OCI-LY3 (cell line): ENCODE measurements around the gene IMMT.

Source experiments
- EZH2phosphoT487 ChIP-seq: fragments of 200-600 bp; shearing (Covaris generic); IDR thresholded peaks from 2 replicates; pipeline ENCODE4 v1.6.1; 2018; ENCODE audit warnings: antibody characterized with exemption, mixed run types, low read depth
- TF ChIP-seq, protein P1 (sequence below): fragments of 200-600, 300-600 bp; sonication (generic); IDR thresholded peaks from 2 replicates; pipeline ENCODE4 v1.5.1; 2014; ENCODE audit warnings: antibody characterized with exemption, low read length, low read depth

DNA sequence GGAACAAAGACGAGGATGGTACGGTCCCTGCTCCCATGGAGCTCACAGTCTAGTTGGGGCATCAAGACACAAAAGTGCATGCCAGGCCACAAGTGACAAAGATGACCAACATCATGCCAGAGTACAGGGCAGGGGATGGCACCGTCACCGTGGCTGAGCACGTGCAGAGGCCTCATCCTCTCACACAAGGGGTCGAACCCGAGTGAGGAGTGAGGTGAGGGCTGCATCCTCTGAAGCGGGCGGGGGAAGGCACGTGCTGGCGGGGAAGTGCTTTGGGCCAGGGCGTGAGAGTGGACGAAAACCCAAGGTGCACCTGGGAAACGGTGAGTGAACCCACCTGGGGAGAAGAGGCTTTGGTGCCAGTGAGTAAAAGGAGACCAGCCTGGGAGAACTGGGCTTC is 45.0 kb upstream of the IMMT start:
- TF ChIP-seq, protein P1, sequence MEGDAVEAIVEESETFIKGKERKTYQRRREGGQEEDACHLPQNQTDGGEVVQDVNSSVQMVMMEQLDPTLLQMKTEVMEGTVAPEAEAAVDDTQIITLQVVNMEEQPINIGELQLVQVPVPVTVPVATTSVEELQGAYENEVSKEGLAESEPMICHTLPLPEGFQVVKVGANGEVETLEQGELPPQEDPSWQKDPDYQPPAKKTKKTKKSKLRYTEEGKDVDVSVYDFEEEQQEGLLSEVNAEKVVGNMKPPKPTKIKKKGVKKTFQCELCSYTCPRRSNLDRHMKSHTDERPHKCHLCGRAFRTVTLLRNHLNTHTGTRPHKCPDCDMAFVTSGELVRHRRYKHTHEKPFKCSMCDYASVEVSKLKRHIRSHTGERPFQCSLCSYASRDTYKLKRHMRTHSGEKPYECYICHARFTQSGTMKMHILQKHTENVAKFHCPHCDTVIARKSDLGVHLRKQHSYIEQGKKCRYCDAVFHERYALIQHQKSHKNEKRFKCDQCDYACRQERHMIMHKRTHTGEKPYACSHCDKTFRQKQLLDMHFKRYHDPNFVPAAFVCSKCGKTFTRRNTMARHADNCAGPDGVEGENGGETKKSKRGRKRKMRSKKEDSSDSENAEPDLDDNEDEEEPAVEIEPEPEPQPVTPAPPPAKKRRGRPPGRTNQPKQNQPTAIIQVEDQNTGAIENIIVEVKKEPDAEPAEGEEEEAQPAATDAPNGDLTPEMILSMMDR: no peak
- TF ChIP-seq EZH2phosphoT487: no peak
